IPS-18a (cell line): ENCODE measurements around the gene PGBD5.

Source experiments
- H3K27ac ChIP-seq: one replicate; pipeline ENCODE4 v1.5.1; 2013; ENCODE audit warnings: low read length
- H3K27me3 ChIP-seq: one replicate; pipeline ENCODE4 v1.6.1; 2013; ENCODE audit warnings: mild to moderate bottlenecking, low read length; ENCODE audit not compliant: control insufficient read depth, insufficient read depth
- H3K36me3 ChIP-seq: one replicate; pipeline ENCODE4 v1.6.1; 2013; ENCODE audit warnings: low read depth, low read length; ENCODE audit not compliant: control insufficient read depth
- H3K4me1 ChIP-seq: one replicate; pipeline ENCODE4 v1.6.1; 2013; ENCODE audit warnings: low read depth, low read length; ENCODE audit not compliant: control insufficient read depth
- H3K4me3 ChIP-seq: one replicate; pipeline ENCODE4 v1.5.1; 2013; ENCODE audit warnings: low read length
- H3K9ac ChIP-seq: one replicate; pipeline ENCODE4 v1.6.1; 2013; ENCODE audit warnings: mild to moderate bottlenecking, low read length, moderate library complexity
- H3K9me3 ChIP-seq: one replicate; pipeline ENCODE4 v1.6.1; 2013; ENCODE audit warnings: low read depth, low read length; ENCODE audit not compliant: control insufficient read depth

The PGBD5 gene

GRCh38 chr1:230280906-230281413 is 145.2 kb downstream of the PGBD5 start:
- Histone ChIP-seq H3K27me3 (no peaks in the 10 kb centered on the region), H3K4me3 (no peak overlapping the region), H3K9me3 (no peaks in the 10 kb centered on the region), H3K36me3 (no peaks in the 10 kb centered on the region), H3K4me1 (peaks cover 27% of the 10 kb centered on the region), H3K9ac (no peak overlapping the region), H3K27ac (no peak overlapping the region)

GRCh38 chr1:230280054-230280795 is 145.9 kb downstream of the PGBD5 start:
- no peak overlapping the region for H3K27ac ChIP-seq
- H3K36me3 ChIP-seq: peaks cover 4% of the 10 kb centered on the region
- no peaks in the 10 kb centered on the region for H3K27me3 ChIP-seq
- H3K9me3 ChIP-seq: no peaks in the 10 kb centered on the region
- H3K4me1 ChIP-seq: peaks cover 24% of the 10 kb centered on the region
- no peak overlapping the region for H3K9ac ChIP-seq
- no peak overlapping the region for H3K4me3 ChIP-seq

- Histone ChIP-seq H3K4me1 (peaks cover 24% of the 10 kb centered on the region), H3K27me3 (no peaks in the 10 kb centered on the region), H3K9ac (no peak overlapping the region), H3K4me3 (no peak overlapping the region), H3K27ac (no peak overlapping the region), H3K36me3 (peaks cover 10% of the 10 kb centered on the region), H3K9me3 (no peaks in the 10 kb centered on the region)
Measured at GRCh38 chr1:230279583-230279945, 146.6 kb downstream of the PGBD5 start.

- Histone ChIP-seq H3K4me3 (no peak overlapping the region), H3K4me1 (peaks cover 24% of the 10 kb centered on the region), H3K27ac (no peak overlapping the region), H3K36me3 (peaks cover 10% of the 10 kb centered on the region), H3K9ac (no peak overlapping the region), H3K27me3 (no peaks in the 10 kb centered on the region), H3K9me3 (no peaks in the 10 kb centered on the region)
Measured at GRCh38 chr1:230278871-230279582, 147.1 kb downstream of the PGBD5 start.

DNA sequence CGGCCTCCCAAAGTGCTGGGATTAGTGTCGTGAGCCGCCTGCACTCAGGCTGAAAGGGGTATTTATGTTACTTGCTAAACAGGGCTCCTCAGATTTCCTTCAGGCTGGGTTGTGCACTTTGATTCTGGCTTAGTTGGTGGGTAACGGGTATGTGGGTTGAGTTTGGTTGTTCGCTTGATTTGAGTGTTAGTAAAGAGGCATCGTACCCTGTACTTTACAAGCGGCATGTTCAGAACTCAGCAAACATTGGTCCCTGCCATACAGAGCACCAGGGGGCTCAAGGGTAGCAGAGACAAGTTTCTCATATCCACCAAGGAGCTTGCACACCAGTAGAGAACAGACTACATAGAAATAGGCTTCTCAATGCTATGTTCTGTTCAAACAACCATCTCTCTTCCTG is 147.8 kb downstream of the PGBD5 start:
- Histone ChIP-seq H3K4me1 (peaks cover 24% of the 10 kb centered on the region), H3K9ac (no peak overlapping the region), H3K36me3 (peaks cover 10% of the 10 kb centered on the region), H3K27me3 (no peaks in the 10 kb centered on the region), H3K4me3 (no peak overlapping the region), H3K27ac (no peak overlapping the region), H3K9me3 (no peaks in the 10 kb centered on the region)

DNA sequence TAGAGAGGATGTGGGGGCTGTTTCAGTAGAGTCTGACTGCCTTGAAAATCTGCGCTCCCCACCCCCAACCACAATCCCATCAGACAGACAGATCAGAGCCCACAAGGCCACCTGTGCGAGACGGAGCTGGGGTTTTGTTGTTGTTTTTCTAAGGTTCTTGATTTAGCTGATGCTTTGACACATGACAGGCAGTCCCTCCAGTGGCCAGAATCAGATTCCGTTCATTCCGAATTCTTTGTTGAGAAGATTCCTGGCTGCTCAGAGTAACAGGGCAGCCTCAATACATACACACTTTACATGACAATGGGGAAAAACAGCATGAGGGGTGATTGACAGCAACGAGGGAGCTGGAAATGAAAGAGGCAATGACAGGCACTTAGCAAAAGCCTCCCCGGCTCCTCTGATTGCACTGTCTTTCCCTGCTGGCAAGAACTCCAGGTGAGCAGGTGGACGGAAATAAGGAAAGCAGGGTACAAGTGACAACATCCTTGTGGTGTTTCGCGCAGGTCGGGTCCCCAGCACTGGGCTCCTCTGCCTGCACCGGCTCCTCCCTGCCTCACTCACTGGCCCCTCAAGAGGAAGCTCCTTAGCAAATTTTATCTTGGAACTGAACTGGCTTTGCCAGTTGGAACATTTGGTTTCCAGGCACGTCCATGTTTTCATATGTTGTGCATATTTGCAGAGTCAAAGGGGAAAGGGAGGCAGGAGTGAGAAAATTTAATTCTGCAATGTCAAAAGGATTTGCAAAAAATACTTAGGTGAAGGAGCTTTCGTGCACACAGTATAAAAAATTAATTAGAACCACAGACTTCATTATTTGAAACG is 148.7 kb downstream of the PGBD5 start:
- Histone ChIP-seq H3K4me1 (peaks cover 24% of the 10 kb centered on the region), H3K4me3 (peak overlapping the region; percentile 35), H3K9me3 (no peaks in the 10 kb centered on the region), H3K27ac (peak overlapping the region; percentile 61), H3K9ac (peak overlapping the region; percentile 27), H3K36me3 (peaks cover 10% of the 10 kb centered on the region), H3K27me3 (no peaks in the 10 kb centered on the region)

DNA sequence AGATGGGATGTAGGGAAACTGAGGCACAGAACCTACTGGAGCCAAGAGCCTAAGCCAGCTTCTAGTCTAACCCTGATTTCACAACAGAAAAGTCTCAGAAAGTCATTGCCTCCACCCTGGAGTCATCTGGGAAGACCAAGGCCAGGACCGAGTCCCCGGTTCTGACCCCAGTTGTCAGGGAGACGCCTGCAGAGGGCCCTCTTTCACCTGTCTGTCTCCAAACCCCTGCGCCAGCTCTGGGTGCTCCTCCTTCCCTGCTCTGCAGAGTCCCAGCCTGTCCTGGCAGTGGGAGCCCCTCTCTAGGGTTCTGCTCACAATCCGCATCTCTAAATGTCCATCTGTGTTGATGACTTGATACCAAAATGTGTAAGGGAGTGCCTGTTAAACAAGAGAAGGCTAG is 149.7 kb downstream of the PGBD5 start:
- no peaks in the 10 kb centered on the region for H3K27me3 ChIP-seq
- H3K4me3 ChIP-seq: no peak overlapping the region
- no peak overlapping the region for H3K9ac ChIP-seq
- H3K9me3 ChIP-seq: no peaks in the 10 kb centered on the region
- H3K4me1 ChIP-seq: peaks cover 24% of the 10 kb centered on the region
- H3K27ac ChIP-seq: no peak overlapping the region
- H3K36me3 ChIP-seq: peaks cover 10% of the 10 kb centered on the region

- Histone ChIP-seq H3K27me3 (no peaks in the 10 kb centered on the region), H3K9me3 (no peaks in the 10 kb centered on the region), H3K27ac (no peak overlapping the region), H3K36me3 (peaks cover 10% of the 10 kb centered on the region), H3K4me1 (peaks cover 24% of the 10 kb centered on the region), H3K4me3 (no peak overlapping the region), H3K9ac (no peak overlapping the region)
Measured at GRCh38 chr1:230274254-230274653, 151.9 kb downstream of the PGBD5 start.

DNA sequence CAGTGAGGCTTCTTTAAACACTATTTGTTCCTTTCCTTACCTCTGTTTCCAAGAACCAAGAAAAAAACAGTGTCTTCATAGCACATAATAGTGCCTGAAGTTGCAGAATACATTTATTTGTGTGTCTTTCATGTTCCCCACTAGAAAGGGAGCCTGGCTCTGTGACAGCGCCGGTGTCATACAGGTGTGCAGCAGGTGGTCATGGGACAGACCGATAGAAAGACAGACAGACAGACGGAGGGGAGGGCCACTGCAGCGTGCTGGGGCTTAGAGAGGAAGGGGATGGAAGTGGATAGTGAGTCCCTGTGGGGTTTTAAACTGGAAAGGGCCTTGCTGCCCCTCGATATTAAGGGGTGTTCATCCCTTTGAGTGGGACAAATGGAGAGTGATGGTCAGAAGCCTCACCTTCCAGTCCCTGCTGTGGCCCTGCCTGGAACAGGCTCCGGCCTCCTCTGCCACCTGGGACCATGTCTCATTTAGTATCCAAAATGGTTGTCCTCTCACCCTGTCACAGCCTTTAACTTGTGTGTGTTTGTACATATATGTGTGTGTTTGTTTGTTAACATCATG is 152.9 kb downstream of the PGBD5 start:
- peaks cover 21% of the 10 kb centered on the region for H3K4me1 ChIP-seq
- no peaks in the 10 kb centered on the region for H3K27me3 ChIP-seq
- peaks cover 10% of the 10 kb centered on the region for H3K36me3 ChIP-seq
- no peak overlapping the region for H3K9ac ChIP-seq
- no peak overlapping the region for H3K4me3 ChIP-seq
- H3K27ac ChIP-seq: no peak overlapping the region
- no peaks in the 10 kb centered on the region for H3K9me3 ChIP-seq

GRCh38 chr1:230272557-230272956 is 153.6 kb downstream of the PGBD5 start:
- peaks cover 15% of the 10 kb centered on the region for H3K4me1 ChIP-seq
- H3K27ac ChIP-seq: no peak overlapping the region
- no peaks in the 10 kb centered on the region for H3K9me3 ChIP-seq
- no peaks in the 10 kb centered on the region for H3K27me3 ChIP-seq
- peaks cover 10% of the 10 kb centered on the region for H3K36me3 ChIP-seq
- H3K4me3 ChIP-seq: no peak overlapping the region
- no peak overlapping the region for H3K9ac ChIP-seq
